ENCODE data around the gene NAB1. TPM values are rescaled to one million over a fixed set of nuclear protein-coding genes. Genes with fewer than 3 reads are reported as not detected.

NAB1 gene
- total RNA-seq, 1 donor from 2014 or later, result 39.7 TPM

DNA sequence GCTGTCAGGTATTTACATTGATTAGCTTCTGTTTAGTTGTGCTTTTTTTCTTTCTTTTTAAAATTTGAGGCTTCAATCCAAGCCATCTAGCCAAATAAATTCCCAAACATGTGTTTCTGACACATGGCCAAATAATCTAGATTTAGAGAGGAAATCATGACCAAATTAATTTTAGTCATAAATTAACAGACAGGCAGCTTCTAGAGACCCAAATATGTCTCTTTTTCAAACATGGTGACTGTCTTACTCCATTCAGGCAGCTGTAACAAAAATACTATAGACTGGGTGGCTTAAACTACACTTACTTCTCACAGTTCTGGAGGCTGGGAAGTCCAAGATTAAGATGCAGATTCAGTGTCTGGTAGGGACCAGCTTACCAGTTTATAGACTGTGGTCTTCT lies 23.2 kb upstream of the NAB1 start:
- H3K27ac Mint-ChIP-seq, result no peak overlapping the region
- peaks cover 4% of the 10 kb centered on the region for H3K9me3 Mint-ChIP-seq
- H3K4me1 Mint-ChIP-seq (ENCODE audit: unreplicated experiment), result peaks cover 8% of the 10 kb centered on the region
- no peaks in the 10 kb centered on the region for H3K27me3 Mint-ChIP-seq
- DNase-seq (ENCODE audit: extremely low spot score, unreplicated experiment), result no peak
- peaks cover 4% of the 10 kb centered on the region for H3K36me3 Mint-ChIP-seq
- TF ChIP-seq, protein P1, sequence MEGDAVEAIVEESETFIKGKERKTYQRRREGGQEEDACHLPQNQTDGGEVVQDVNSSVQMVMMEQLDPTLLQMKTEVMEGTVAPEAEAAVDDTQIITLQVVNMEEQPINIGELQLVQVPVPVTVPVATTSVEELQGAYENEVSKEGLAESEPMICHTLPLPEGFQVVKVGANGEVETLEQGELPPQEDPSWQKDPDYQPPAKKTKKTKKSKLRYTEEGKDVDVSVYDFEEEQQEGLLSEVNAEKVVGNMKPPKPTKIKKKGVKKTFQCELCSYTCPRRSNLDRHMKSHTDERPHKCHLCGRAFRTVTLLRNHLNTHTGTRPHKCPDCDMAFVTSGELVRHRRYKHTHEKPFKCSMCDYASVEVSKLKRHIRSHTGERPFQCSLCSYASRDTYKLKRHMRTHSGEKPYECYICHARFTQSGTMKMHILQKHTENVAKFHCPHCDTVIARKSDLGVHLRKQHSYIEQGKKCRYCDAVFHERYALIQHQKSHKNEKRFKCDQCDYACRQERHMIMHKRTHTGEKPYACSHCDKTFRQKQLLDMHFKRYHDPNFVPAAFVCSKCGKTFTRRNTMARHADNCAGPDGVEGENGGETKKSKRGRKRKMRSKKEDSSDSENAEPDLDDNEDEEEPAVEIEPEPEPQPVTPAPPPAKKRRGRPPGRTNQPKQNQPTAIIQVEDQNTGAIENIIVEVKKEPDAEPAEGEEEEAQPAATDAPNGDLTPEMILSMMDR (conservative IDR thresholded peaks at IDR 0.05), result no peak
- H3K4me3 Mint-ChIP-seq, result no peak overlapping the region

DNA sequence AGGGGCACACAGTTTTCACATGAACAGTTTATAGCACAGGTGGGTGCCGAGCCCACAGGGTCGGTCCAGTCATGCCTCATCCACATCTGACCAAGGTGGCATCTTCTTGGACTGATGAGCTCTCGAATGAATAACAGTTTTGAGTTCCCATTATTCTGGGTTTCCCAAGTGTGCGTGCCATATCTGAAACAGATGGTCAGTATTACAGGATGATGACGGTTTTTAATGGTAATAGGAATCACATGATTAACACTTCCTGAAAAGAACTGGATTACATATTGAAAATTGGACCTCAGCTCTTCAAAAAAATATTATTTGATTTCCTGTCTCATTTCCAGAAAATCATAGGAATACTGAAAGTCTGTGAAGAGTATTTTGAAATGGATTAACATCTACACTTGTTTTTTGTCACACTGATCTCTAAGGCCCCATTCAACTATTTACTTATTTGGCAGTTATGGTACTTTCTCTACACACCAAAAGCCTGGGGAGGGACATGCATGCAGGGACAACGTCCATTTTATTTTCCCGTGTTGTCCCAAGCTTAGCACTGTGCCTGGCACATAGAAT lies 22.2 kb upstream of the NAB1 start:
- peaks cover 8% of the 10 kb centered on the region for H3K4me1 Mint-ChIP-seq (ENCODE audit: unreplicated experiment)
- TF ChIP-seq, protein P1 (conservative IDR thresholded peaks at IDR 0.05), result no peak
- H3K36me3 Mint-ChIP-seq, result peaks cover 4% of the 10 kb centered on the region
- no peak overlapping the region for H3K27ac Mint-ChIP-seq
- peaks cover 4% of the 10 kb centered on the region for H3K9me3 Mint-ChIP-seq
- H3K27me3 Mint-ChIP-seq, result no peaks in the 10 kb centered on the region
- no peak for DNase-seq (ENCODE audit: extremely low spot score, unreplicated experiment)
- H3K4me3 Mint-ChIP-seq, result no peak overlapping the region

DNA sequence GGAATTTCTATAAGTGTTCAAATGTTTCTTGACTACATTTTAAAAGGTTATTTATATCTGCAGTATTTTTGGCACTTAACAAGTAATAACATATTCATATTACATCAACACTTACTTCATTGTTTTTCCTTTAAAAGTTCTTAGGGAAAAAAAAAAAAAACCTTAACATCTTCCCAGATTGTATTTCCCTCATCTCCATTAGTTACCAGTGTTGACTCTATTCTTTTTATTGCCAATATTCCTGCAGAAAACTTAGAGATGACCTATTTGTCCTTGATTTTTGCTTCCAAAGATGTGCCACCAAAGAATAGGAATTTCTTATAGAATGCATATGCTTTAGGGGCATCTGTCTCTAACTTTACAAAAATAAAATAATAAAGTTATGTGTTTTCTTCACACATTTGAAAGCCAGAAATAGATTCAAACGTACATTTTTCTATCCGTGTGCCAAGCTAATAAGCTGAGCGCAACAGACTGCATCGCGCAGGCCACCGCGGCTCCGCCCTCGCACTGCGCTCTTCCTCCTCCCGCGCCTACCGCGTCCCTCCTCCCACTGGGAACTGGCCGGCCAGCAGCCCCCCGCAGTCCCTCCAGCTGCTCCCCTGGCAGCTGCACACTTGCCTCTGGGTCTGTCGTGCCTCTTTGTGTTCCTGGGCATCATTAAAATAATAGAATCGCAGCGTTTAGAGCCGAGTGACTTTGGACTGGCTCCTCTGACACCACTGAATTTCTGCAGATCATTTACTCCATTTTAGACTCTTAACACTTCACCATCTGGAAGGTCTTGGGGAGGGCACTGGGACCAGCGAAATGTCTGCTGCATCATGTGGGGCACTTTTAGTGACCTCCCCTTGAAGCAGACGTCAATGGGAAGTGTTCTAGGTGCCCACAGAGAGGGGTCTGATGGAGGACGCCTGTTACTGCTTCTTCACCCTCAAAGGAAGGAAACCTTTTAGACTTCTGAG lies 21.2 kb upstream of the NAB1 start:
- H3K9me3 Mint-ChIP-seq, result peaks cover 4% of the 10 kb centered on the region
- DNase-seq (ENCODE audit: extremely low spot score, unreplicated experiment), result no peak
- no peak overlapping the region for H3K27ac Mint-ChIP-seq
- TF ChIP-seq, protein P1 (conservative IDR thresholded peaks at IDR 0.05), result no peak
- no peaks in the 10 kb centered on the region for H3K27me3 Mint-ChIP-seq
- peaks cover 8% of the 10 kb centered on the region for H3K4me1 Mint-ChIP-seq (ENCODE audit: unreplicated experiment)
- H3K4me3 Mint-ChIP-seq, result peak overlapping the region; percentile 63
- H3K36me3 Mint-ChIP-seq, result peaks cover 4% of the 10 kb centered on the region

DNA sequence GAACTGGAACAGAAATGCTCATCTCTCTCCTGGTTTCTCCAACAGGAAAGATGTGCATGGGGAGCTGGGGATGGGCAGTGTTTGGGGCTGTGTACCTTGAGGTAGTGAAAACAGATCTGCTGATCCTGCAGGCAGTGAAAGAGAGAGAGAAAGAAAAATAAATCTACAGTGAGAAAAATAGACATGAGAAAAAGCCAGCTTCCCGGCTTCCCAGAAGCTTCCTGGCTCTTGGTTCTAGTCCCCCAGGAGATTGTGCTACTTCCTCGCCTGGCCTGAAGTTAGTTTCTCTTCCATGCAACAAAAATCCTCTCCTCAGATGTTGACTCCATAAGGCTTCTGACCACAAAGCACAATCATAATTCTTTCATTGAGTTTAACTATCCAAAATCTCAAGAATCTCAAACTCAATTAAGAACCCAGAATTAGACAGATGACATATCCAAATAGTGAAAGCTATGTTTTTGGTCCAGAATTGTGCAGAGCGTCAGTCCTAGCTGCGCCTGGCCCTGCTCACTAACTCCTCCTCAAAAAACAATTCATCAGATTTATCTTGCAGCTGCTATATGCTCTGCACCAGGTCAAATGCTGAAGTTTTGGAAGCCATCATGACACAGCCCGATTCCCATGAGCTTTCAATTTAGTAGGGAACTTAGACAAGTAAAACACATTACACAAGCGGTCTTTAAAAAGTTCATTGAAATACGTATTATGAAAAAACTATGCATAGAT lies 20.1 kb upstream of the NAB1 start:
- Mint-ChIP-seq H3K27me3 (no peaks in the 10 kb centered on the region), H3K4me1 (ENCODE audit: unreplicated experiment) (peaks cover 8% of the 10 kb centered on the region), H3K27ac (no peak overlapping the region), H3K4me3 (no peak overlapping the region), H3K36me3 (peaks cover 4% of the 10 kb centered on the region), H3K9me3 (peaks cover 4% of the 10 kb centered on the region)
- DNase-seq (ENCODE audit: extremely low spot score, unreplicated experiment), result no peak
- TF ChIP-seq, protein P1 (conservative IDR thresholded peaks at IDR 0.05), result no peak

DNA sequence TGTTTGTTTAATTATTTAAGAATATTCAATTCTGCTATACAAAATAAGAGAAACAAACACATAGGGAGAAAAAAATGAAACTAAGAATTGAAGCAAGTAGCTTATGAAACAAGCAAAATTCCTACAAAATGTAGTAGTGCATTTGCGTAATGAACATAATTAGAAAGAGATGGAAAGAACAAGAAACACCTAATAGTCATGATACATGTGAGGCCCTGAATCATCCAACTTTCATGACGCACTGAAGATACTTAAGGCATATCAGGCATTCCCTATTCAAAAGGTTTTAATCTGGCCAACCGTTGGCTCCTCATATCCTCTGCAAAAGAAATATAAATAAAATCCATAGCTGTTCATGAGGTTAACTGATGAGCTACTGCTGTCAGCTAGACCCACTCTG lies 14.5 kb upstream of the NAB1 start:
- Mint-ChIP-seq H3K9me3 (no peaks in the 10 kb centered on the region), H3K36me3 (no peaks in the 10 kb centered on the region), H3K4me1 (ENCODE audit: unreplicated experiment) (peaks cover 22% of the 10 kb centered on the region), H3K27me3 (no peaks in the 10 kb centered on the region), H3K27ac (no peak overlapping the region), H3K4me3 (no peak overlapping the region)
- TF ChIP-seq, protein P1 (conservative IDR thresholded peaks at IDR 0.05), result no peak
- DNase-seq (ENCODE audit: extremely low spot score, unreplicated experiment), result no peak
